Vagina (tissue), 2 donors: ENCODE results near the gene TBC1D16. TPM values are rescaled to one million over a fixed set of nuclear protein-coding genes. Genes with fewer than 3 reads are reported as not detected.

Experiments used
- DNase-seq, 2 donors: peaks; one replicate each; pipeline ENCODE4 v3.0.0-alpha.2; 2017; ENCODE audit errors: extremely low spot score in 2 of 2
- H3K27ac ChIP-seq: fragments of 200-600 bp; sonication (generic); one replicate; pipeline ENCODE4 v1.5.1; 2019
- H3K27me3 ChIP-seq: fragments of 200-600 bp; sonication (generic); one replicate; pipeline ENCODE4 v1.5.1; 2019
- H3K36me3 ChIP-seq, 2 donors: fragments of 200-600 bp; sonication (generic); one replicate each; pipeline ENCODE4 v1.5.1; 2017 to 2019
- H3K4me1 ChIP-seq: fragments of 200-600 bp; sonication (generic); one replicate; pipeline ENCODE4 v1.5.1; 2019
- H3K4me3 ChIP-seq, 2 donors: fragments of 200-600 bp; sonication (generic); 1 replicate in 1 of 2; 2 replicates in 1 of 2; pipeline ENCODE4 v1.5.1; 2016 to 2019
- H3K9me3 ChIP-seq: fragments of 200-600 bp; sonication (generic); one replicate; pipeline ENCODE4 v1.5.1; 2019
- POLR2A ChIP-seq, 2 donors: fragments of 450-650 bp; IDR thresholded peaks; one replicate each; pipeline ENCODE4 v1.6.1; 2017; ENCODE audit warnings: antibody characterized with exemption in 2 of 2, mild to moderate bottlenecking in 2 of 2, moderate library complexity in 2 of 2
- POLR2AphosphoS5 ChIP-seq, 2 donors: sonication (generic); formaldehyde crosslinking; IDR thresholded peaks; one replicate each; pipeline ENCODE4 v1.9.0; 2017; ENCODE audit warnings: antibody characterized with exemption in 2 of 2, mild to moderate bottlenecking in 2 of 2, low read depth in 1 of 2; ENCODE audit not compliant: insufficient read depth in 1 of 2
- intact Hi-C: fragments of 100-400 bp; cut with DNase I; formaldehyde crosslinking; loops from one replicate; pipeline ENCODE4 v1.15.1; 2023
- total RNA-seq: library from RNA; depleted of rRNA; stranded (reverse); fragments of >200 nt; gene quantifications from one replicate; pipeline ENCODE4 v1.2.3, GENCODE V29; 2016
- TF ChIP-seq, protein P1 (sequence below), 3 experiments: fragments of 450-650 bp in 2 of 3; fragments of 200-600 bp in 1 of 3; sonication (generic) in 1 of 3; IDR thresholded peaks; one replicate each; pipeline ENCODE4 v1.5.1; 2017 to 2019; ENCODE audit warnings: antibody characterized with exemption in 3 of 3, mild to moderate bottlenecking in 2 of 3, moderate library complexity in 2 of 3

TBC1D16 gene
- total RNA-seq, 1 donor from 2014 or later, result 18.2 TPM

DNA sequence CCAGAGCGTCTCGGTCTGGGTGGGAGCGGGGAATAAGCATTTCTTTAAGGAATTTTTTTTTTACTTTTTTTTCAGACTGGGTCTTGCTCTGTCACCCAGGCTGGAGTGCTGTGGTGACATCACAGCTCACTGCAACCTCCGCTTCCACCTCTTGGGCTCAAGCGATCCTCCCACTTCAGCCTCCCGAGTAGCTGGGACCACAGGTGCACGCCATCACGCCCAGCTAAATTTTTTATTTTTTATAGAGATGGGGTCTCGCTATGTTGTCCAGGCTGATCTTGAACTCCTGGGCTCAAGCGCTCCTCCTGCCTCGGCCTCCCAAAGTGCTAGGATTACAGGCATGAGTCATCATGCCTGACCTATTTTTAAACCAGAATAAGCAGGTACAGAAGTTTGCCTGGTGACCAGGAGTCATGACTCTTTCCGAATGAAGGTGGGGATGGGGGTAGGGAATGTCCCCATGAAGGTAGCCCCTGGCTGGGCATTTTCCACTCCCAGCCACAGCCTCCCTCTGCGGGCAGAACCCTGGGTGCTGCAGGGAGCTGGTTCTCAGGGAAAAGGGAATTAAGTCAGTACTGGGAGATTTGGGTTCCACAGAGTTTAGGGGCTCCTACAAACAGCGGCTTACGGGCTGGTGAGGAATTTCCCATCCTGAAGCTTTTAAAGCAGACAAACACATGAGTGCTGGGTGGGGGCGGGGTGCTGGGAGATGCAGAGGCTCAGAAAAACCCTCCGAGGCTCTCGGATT is 48.3 kb downstream of the TBC1D16 start:
- no peak for DNase-seq
- Histone ChIP-seq H3K4me3 (no peak overlapping the region), H3K27me3 (no peaks in the 10 kb centered on the region), H3K9me3 (no peaks in the 10 kb centered on the region), H3K36me3 (no peaks in the 10 kb centered on the region), H3K4me1 (peaks cover 41% of the 10 kb centered on the region), H3K27ac (peak overlapping the region; percentile 73)
- intact Hi-C loops, result no loop called here
- TF ChIP-seq POLR2A (IDR thresholded peaks at IDR 0.05) (no peak), POLR2AphosphoS5 (IDR thresholded peaks at IDR 0.05; ENCODE audit: insufficient read depth in 1 of 2, low read depth in 1 of 2) (no peak)
- TF ChIP-seq, protein P1, sequence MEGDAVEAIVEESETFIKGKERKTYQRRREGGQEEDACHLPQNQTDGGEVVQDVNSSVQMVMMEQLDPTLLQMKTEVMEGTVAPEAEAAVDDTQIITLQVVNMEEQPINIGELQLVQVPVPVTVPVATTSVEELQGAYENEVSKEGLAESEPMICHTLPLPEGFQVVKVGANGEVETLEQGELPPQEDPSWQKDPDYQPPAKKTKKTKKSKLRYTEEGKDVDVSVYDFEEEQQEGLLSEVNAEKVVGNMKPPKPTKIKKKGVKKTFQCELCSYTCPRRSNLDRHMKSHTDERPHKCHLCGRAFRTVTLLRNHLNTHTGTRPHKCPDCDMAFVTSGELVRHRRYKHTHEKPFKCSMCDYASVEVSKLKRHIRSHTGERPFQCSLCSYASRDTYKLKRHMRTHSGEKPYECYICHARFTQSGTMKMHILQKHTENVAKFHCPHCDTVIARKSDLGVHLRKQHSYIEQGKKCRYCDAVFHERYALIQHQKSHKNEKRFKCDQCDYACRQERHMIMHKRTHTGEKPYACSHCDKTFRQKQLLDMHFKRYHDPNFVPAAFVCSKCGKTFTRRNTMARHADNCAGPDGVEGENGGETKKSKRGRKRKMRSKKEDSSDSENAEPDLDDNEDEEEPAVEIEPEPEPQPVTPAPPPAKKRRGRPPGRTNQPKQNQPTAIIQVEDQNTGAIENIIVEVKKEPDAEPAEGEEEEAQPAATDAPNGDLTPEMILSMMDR (IDR thresholded peaks at IDR 0.05), result no peak

DNA sequence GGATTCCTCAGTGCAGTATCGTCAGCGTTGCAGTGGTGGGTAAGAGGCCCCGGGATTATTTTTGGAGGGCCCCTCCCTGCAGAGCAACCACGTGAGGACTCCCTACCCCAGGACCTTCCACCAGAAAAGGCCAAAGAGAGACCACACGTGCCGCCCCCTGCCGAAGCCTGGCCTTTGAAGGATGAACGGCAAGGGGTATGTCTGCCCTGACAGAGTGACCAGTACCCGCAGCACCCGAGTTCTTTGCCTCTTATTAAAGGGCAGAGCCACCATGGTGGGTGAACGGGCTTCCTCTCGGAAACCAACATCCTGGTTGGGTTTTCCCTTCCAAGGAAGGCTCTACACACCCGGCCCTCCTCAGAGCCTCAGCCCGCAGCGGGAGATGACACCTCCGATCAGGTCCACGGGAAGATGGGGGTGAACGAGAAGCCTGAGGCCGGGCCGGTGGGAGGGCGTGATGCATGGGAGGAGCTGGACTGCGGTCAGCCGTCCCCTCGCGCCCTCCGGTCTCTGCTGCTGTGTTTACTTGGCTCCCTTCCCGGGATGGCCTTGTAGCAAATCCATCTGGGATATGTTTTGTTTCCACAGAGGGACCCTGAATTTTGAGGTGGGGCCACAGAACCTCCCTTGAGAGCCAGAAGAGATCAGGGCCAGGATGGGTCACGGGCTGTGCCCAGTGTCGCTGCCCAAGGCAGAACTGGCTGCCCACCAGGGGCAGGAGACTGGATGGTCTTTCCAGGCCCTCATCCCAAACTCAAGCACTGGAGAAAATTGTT is 49.1 kb downstream of the TBC1D16 start:
- no peaks in the 10 kb centered on the region for H3K36me3 ChIP-seq
- DNase-seq, result no peak
- H3K4me3 ChIP-seq, result peak overlapping the region in 1 of 2 donors; percentile 8
- H3K9me3 ChIP-seq, result no peaks in the 10 kb centered on the region
- peak overlapping the region; percentile 73 for H3K27ac ChIP-seq
- intact Hi-C loops, result no loop called here
- H3K4me1 ChIP-seq, result peaks cover 33% of the 10 kb centered on the region
- no peak for TF ChIP-seq POLR2A (IDR thresholded peaks at IDR 0.05)
- TF ChIP-seq, protein P1 (IDR thresholded peaks at IDR 0.05), result no peak
- no peak for TF ChIP-seq POLR2AphosphoS5 (IDR thresholded peaks at IDR 0.05; ENCODE audit: insufficient read depth in 1 of 2, low read depth in 1 of 2)
- H3K27me3 ChIP-seq, result no peaks in the 10 kb centered on the region

DNA sequence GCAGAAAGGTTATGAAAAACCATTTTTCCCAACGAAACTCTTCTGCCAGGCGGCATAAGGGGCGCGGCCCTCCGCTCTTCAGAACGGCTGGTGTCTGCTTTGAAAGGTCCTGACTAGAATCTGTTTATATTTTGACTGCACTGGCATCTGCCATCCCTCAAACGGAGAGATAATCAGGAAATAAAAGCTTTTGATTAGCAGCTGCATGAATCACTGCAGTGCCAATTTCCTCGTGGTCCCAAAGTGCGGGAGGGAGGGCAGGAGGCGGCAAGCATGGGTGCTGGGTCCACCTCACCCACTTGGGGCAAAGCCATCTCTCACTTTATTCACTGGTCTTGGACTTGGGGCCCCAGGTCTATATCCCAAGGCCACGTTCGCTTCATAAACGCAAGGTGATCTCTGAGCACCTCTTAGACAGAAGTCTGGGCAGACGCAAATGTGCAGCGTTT is 49.7 kb downstream of the TBC1D16 start:
- intact Hi-C loops, result no loop called here
- Histone ChIP-seq H3K4me1 (peaks cover 27% of the 10 kb centered on the region), H3K27ac (no peak overlapping the region), H3K27me3 (no peaks in the 10 kb centered on the region), H3K36me3 (no peaks in the 10 kb centered on the region), H3K9me3 (no peaks in the 10 kb centered on the region), H3K4me3 (no peak overlapping the region)
- TF ChIP-seq, protein P1 (IDR thresholded peaks at IDR 0.05), result no peak
- TF ChIP-seq POLR2AphosphoS5 (IDR thresholded peaks at IDR 0.05; ENCODE audit: insufficient read depth in 1 of 2, low read depth in 1 of 2) (no peak), POLR2A (IDR thresholded peaks at IDR 0.05) (no peak)
- no peak for DNase-seq

DNA sequence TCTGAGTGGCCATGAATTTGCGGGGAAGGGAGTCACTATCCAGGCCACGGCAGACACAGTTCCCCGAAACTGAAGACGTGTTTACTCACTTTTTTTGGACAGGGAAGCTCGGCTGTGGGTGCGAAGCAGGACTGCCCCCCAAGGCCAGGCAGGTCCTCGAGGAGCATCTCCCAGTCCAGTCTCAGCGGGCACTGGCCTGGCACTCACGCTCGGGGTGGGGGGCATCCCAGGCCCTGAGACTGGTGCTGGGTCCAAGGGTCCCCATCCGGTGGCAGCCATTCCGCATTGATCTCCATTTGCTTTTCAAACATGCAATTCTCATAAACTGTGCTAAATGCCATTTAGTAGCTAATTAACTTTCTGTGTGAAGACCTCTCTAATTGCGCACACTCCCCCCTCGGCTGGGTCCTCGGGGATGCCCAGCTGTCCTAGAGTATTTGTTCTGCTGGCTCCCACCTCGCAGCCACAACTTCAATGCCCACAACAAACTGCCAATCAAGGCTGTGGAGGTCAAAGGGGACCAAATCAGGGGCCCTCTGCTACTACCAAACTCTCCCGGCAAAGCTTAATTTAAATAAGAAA is 50.2 kb downstream of the TBC1D16 start:
- Histone ChIP-seq H3K36me3 (no peaks in the 10 kb centered on the region), H3K4me3 (no peak overlapping the region), H3K9me3 (no peaks in the 10 kb centered on the region), H3K4me1 (peaks cover 27% of the 10 kb centered on the region), H3K27me3 (no peaks in the 10 kb centered on the region), H3K27ac (no peak overlapping the region)
- TF ChIP-seq POLR2A (IDR thresholded peaks at IDR 0.05) (no peak), POLR2AphosphoS5 (IDR thresholded peaks at IDR 0.05; ENCODE audit: insufficient read depth in 1 of 2, low read depth in 1 of 2) (no peak)
- TF ChIP-seq, protein P1 (IDR thresholded peaks at IDR 0.05), result no peak
- intact Hi-C loops, result no loop called here
- no peak for DNase-seq
